ENCODE data around the gene EYS.

DNA sequence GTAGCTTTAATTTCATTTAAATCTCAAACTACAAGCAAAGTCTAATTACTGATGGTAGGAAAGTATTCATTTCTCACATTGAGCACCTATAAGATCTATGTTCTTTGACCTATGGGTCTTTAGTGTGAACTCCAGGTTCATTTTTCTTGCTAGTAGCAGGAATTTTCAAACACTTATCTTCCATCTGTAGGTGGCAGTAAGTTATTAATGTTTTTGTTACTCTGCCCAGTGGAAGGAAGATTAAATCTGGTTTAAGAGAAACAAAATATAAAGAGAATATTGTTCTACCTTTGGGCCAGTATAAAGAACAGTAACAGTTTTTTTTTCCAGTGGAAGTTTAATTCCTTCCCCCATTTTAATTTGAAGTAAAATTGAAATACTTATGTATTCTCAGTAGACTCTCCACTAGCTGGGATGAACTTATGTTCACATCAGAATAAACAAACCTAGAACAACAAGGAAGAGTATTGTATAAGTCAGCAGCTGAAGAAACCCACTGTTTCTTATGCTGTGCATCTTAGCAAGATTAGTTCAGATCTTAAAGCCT is 1743.2 kb downstream of the EYS start:
- TF ChIP-seq, protein P1, sequence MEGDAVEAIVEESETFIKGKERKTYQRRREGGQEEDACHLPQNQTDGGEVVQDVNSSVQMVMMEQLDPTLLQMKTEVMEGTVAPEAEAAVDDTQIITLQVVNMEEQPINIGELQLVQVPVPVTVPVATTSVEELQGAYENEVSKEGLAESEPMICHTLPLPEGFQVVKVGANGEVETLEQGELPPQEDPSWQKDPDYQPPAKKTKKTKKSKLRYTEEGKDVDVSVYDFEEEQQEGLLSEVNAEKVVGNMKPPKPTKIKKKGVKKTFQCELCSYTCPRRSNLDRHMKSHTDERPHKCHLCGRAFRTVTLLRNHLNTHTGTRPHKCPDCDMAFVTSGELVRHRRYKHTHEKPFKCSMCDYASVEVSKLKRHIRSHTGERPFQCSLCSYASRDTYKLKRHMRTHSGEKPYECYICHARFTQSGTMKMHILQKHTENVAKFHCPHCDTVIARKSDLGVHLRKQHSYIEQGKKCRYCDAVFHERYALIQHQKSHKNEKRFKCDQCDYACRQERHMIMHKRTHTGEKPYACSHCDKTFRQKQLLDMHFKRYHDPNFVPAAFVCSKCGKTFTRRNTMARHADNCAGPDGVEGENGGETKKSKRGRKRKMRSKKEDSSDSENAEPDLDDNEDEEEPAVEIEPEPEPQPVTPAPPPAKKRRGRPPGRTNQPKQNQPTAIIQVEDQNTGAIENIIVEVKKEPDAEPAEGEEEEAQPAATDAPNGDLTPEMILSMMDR (IDR thresholded peaks at IDR 0.05), result no peak
- no peak for TF ChIP-seq POLR2A (IDR thresholded peaks at IDR 0.05)

All from breast epithelium (tissue), 3 donors.